ENCODE results near the gene GIPC2. TPM values are rescaled to one million over a fixed set of nuclear protein-coding genes. Genes with fewer than 3 reads are reported as not detected.

Gene GIPC2
- total and polyA plus RNA-seq, 9 of the 15 experiments (the other 6 are each of a cell fraction or from before 2014, with no cell fraction given): 0.01 to 0.05 (median 0.04) TPM; not detected in 3

- DNase-seq (ENCODE audit: extremely low read depth in 1 of 4, low spot score in 3 of 4) (no peak), FAIRE-seq (no peak), ATAC-seq (no peak; the same call in 2 of the 3 replicates)
- CTCF ChIA-PET (ENCODE audit: low intra/inter-chr PET ratio): interaction anchor here (0.6 kb wide), 1 partner anchor 346 kb away, joined by 4 read pairs; no protein-coding TSS in a partner anchor
- in situ Hi-C loops (cut with MboI) (loop anchor here (25.0 kb wide), 1 partner anchor 520 kb away; no protein-coding TSS in a partner anchor), intact Hi-C loops (cut with micrococcal nuclease) (no loop called here)
- no peaks in the 10 kb centered on the region for H3K4me1 ChIP-seq (replicated peaks in 1 of 2; ENCODE audit: control insufficient read depth in 2 of 2, insufficient read depth in 2 of 2, low read length in 2 of 2)
- H4K20me1 ChIP-seq (replicated peaks; ENCODE audit: control insufficient read depth, insufficient read depth, low read length): no peaks in the 10 kb centered on the region
- no TSS peak for BruUV-seq (replicated peaks)
- H3K36me3 ChIP-seq (ENCODE audit: control insufficient read depth, insufficient read depth, low read length): no peaks in the 10 kb centered on the region
- H3K4me3 ChIP-seq: no peak overlapping the region
- 3% methylated on average over 4 of the region's 4 CpGs for WGBS (ENCODE audit: insufficient coverage, low coverage, missing lambda C conversion rate)
- no peaks in the 10 kb centered on the region for H3K79me2 ChIP-seq (ENCODE audit: control insufficient read depth, insufficient read depth, low read length)
- H3K9ac ChIP-seq (ENCODE audit: insufficient read depth in 1 of 2, low read depth in 2 of 2, low read length in 2 of 2): no peak overlapping the region
- 0 out of 2 replicates have a peak overlapping the region, but pooled peaks have one; percentile 16 for H2AFZ ChIP-seq (ENCODE audit: low read depth, low read length)
- H3K9me1 ChIP-seq (ENCODE audit: control insufficient read depth, insufficient read depth, low read length): no peaks in the 10 kb centered on the region
- POLR2A ChIA-PET: no interaction called here
- no peaks in the 10 kb centered on the region for H3K9me3 ChIP-seq (replicated peaks; ENCODE audit: control insufficient read depth, insufficient read depth, low read depth, low read length)
- H3K27me3 ChIP-seq (ENCODE audit: control insufficient read depth in 2 of 2, insufficient read depth in 2 of 2, low read length in 2 of 2): no peaks in the 10 kb centered on the region
- no peak overlapping the region for H3K27ac ChIP-seq (ENCODE audit: extremely low read depth, low read depth, low read length)
- H3K4me2 ChIP-seq (ENCODE audit: insufficient read depth, low read length): peak overlapping the region; percentile 14; the same call in 1 of the 2 replicates
- TF ChIP-seq MEF2D (tag; conservative IDR thresholded peaks at IDR 0.05; ENCODE audit: low read depth) (no peak), BCLAF1 (IDR thresholded peaks at IDR 0.05; ENCODE audit: borderline replicate concordance in 1 of 2, control insufficient read depth in 1 of 2, low read depth in 2 of 2, low read length in 1 of 2) (no peak), PATZ1 (CRISPR knock-in tag; IDR thresholded peaks at IDR 0.05; ENCODE audit: borderline replicate concordance) (no peak), THAP7 (CRISPR knock-in tag; IDR thresholded peaks at IDR 0.05) (no peak), PRDM10 (IDR thresholded peaks at IDR 0.05; ENCODE audit: partially characterized antibody) (no peak), STAT5A (IDR thresholded peaks at IDR 0.05; ENCODE audit: borderline replicate concordance, low read length) (no peak), MED1 (CRISPR knock-in tag; IDR thresholded peaks at IDR 0.05; ENCODE audit: borderline replicate concordance) (no peak), ARNT (IDR thresholded peaks at IDR 0.05) (no peak), PCBP1 (IDR thresholded peaks at IDR 0.05; ENCODE audit: low read depth, low read length, poor library complexity, severe bottlenecking) (no peak)
Observed at GRCh38 chr1:78142736-78143135, 97.0 kb downstream of the GIPC2 start.

Data from K562 (cell line).